Islet precursor cell (in vitro differentiated cells): ENCODE measurements around the gene LRPAP1.
"Not testable (repeated sequence)": the region's sequence is repeated elsewhere in the genome, so short reads cannot be mapped to it uniquely, and the experiment has no call there.

ENCODE experiments used
- DNase-seq: peaks from one replicate; pipeline ENCODE4 v3.0.0-alpha.2; 2018

The LRPAP1 gene

DNA sequence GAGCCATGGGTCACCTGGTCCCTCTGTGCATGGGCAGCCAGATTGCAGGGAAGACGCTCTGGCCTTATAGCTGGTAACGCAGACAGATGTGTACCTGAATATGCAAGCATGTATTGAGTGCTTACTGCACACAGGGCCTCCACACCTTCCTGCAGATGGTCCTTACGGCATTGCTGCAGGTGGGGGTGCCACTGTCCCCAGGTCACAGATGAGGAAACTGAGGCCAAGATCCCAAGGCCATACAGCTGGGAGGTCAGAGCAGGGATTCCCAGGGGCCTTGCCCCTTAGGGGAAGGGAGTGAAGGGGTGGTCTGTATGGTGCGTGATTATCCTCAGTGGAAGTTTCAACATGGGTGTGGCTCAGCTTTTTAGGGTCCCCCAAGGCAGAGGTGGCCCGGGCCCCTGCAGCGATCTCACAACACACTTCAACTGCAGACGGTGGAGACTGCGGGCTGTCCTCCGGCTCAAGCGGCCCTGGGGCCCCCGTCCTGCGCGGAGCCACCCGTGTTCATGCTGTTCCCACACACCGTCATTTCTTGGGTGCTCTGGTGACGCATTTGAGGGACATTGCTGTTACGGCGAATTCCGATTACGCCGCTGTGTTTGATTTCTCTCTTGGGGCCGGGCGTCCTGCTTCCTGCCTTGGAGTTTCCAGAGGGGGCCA is 61.0 kb downstream of the LRPAP1 start:
- no peak for DNase-seq

DNA sequence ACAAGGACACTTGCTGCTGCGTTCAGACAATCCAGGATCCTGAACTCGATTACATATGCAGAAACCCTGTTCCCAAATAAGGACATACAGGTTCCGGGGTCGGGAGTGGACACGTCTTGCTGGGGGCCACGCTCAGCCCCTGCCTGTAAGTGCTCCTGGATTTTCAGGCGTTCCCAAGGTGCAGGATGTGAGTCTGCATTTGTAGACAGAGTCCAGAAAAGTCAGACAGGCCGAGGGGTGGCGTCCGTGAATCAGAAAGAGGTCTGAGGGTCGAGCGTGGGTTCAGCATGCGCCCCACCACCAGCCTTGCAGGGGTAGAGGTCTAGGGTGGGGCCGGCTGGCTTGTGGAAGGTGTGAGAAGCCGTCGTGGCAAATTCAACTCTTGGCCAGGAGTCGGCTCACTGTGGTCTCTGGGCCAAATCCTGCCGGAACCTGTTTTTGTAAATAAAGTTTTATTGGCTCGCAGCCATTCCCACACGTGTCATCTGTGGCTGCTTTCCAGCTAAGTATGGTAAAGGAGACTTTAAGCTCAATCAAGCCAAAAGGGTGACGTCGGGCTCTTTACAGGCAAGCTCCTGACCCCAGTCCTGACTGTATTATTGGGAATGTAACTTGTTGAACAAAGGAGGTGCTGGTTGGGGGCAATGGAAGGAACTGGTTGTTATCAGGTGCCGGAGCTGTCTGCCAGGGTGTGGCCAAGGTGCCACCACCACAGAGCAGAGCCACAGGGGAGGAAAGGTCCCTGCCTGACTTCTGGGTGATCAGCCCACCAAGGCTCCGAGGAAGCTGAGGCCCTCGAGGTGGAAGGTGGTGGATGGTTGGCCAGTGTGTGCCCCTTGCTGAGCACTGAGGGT is 61.8 kb downstream of the LRPAP1 start:
- DNase-seq: no peak

DNA sequence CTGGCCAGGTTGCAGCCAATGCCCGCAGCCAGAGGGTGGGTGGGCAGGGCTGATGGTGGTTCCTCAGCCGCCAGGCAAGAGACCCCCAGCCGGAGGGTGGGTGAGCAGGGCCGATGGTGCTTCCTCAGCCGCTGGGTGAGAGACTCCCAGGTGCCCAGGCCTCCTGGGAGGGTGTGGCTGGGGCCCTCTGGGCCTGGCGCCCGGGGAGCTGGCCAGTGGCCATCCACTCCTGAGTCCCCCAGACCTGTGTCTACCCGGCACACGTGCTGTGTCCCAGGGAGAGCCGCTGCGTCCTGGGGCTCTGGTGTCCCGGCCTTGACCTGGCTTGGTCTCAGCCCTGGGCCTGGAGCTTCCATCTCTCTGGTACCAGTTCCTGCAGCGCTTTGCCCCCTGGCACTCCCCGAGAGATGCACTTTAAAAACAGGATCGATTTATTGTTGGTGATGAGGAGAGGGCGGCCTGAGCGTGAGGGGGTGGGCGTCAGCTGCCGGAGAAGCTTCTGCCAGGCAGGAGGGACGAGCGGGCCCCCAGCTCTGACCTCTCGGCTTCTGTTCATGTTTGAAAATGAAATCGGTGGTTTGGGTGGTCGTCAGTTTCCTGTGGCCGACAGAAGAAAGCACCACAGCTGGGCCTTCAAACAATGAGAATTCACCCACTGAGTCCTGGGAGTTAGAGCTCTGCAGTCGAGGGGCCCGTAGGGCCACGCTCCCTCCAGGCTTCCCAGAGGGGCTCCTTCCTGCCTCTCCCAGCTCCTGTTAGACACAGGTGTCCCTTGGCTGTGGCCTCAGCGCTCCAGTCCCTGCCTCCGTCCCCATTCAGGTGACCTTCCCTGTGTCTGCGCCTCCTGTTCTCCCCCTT is 62.6 kb downstream of the LRPAP1 start:
- DNase-seq: no peak

GRCh38 chr4:3468804-3469203 is 63.4 kb downstream of the LRPAP1 start:
- no peak for DNase-seq

GRCh38 chr4:3468154-3468553 is 64.1 kb downstream of the LRPAP1 start:
- DNase-seq: no peak

- no peak for DNase-seq
These were observed 64.6 kb downstream of the LRPAP1 start for GRCh38 chr4:3467601-3468031.

DNA sequence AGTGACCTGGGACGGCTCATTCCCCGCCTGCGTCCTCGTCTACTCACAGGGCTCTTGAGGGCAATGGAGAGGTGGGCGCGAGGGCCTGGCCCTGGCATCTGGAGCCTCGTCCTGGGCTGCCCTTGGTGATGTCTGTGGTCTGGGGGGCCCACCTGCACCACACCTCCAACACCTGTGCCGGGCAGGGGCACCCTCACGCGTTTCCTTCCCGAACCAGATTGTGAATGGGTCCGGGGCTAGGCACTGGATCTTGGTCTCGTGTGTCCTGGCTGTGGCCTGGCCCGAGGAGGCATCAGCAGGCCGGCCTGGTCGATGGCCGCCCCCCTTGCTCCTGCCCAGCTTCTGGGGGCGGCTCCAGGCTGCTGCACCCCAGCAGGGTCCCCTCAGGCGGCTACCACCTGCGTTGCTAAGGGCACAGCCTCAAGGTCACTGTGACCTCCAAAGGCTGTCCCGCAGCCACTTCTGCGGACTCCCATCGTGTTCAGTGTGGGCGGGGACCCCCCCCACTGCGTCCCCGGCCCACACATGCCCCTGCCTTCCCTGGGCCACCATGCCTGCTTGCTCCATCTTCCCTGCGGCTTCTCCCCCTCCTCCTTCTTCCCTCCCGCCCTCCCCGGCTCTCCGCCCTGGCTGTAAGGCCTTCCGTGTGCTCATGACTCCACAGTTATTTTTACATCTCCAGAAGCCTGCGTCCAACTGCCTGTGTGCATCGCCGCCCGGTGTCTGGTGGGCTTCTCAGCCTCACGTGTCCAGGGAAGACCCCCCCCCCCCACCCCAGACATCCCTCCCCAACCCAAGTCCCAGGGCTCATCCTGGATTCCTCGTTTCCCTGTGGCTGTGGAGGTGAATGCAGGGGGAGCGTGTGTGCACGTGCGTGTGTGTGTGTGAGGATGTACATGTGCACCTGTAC is 65.3 kb downstream of the LRPAP1 start:
- DNase-seq: no peak

GRCh38 chr4:3465698-3466671 is 66.2 kb downstream of the LRPAP1 start:
- DNase-seq: no peak

DNA sequence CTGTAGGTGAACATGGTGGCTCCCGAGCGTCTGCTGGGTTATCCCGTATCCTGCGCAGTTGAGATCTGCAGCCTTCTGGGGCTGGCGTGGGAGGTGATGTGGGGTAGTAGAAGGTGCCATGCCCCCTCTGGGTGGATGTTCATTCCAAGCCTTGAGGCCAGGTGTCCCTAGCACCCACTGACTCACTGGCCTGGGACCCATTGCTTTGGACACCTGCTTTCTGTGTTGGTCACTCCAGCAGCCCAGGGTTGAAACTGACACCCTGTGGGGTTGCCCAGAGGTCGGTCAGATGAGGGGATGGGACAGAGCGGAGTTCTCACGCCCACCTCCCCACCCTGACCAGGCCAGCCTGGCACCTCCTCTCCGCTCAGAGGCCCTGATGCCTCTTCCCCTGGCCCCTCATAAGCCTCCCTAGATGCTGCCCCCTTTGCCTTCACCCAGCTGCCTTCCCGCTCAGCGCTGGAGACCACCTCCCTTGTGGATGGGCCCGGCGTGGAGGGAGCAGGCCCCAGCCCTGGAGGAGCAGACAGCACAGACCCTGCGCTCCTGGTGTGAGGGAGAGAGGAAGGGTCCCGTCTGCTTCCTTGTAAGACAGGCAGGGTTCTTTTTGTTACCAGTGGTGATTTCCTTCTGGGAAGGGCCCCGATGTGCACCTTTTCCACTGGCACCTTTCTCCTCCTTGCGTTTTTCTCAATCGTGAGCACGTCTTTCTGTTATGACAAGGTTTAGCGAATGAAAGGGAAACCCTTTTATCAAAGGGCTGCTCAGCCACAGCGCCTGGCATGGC is 67.1 kb downstream of the LRPAP1 start:
- DNase-seq: no peak

DNA sequence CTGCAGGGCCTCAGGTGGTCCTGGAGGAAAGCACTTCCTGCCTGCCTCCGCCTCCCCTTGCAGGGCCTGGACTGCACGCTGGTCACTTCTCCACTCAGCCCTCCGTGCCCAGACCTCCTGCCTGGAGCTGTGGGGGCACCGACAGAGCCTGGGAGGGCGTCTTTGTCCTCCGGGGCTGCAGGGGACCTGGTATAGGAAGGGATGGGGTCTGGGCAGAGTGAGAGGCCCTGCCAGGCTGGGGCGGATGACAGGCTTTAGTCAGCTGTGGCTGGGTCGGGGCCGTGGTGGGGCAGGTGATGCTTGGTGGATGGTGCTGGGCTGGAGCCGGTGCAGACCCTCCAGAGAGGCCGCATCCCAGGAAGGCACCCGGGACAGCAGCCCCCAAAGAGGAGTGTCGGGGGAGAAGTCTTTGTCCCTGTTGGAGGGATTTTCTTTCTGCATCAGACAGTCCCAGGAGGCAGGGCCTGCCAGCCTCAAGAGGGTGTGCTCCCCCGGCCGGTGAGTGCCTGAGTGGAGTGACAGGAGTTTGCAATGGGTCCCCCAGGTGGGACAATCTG is 67.8 kb downstream of the LRPAP1 start:
- DNase-seq: no peak

DNA sequence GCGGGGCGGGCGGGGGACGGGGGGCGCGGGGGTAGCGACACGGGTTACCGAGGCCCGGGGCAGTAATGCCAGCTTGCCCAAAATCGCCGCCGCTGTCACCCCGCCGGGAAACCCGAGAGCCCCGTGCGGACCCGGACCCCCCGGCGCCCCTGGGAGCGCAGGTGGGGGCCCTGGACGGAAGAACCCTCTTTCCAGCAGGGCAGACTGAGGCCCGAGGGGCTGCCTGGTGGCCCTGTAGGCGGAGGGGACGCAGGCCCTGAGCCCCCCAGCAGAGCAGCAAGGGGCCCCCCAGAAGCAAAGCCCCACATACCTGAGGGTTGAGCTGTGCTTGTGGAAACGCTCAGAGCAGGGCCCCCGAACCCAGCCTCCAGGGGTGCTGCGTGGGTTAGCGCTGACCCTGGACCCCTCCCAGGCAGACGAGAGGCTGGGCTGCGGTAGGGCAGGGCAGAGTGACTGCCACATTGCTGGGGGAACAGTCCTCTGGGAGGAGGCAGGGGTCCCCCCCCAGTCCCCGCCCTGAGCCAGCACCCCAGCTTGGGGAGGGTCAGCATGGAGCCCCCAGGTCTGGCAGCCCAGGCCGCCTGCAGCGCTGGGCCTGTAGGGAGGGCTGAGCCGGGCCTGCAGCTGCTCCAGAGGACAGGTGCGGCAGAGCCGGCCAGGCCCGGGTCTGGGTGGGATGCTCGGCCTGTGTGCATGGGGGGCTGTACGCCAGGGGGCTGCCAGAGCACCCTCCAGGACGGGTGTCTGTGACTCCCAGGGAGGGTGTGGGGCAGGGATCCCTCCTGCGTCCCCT is 68.5 kb downstream of the LRPAP1 start:
- DNase-seq: no peak

DNA sequence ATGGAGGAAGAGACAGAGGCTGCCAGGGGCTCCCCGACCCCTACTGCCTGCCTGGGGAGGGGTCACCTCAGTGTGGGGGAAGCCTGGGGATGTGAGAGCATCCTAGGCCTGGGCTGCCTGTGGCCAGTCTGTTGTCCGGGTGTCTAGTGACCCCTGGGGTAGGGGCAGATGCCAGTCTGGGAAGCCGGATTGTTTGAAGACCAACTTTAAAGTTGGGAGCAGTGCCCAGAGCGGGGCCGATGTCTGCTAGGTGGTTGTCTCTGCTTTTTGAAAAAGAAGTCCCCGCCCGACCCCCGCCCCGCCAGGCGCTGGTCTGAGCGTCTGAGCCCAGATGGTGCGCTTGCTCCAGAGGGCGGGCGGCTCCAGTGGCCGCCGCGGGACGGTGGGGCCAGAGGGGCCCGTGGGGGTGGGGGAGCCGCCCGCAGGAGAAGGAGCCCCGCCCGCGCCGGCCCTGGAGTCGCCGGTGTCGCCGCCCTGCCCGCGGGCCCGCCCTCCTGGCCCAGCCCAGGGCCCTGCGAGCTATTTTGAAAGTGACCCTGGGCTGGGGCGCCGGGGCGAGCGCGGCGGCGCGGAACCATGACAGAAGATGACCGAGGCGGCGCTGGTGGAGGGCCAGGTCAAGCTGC is 69.3 kb downstream of the LRPAP1 start, which contains the start of gene DOK7:
Gene DOK7, plus strand, starts transcription at position 517 of the 626 bp plus-strand sequence. Its CDS starts 70 bp downstream, at position 587.
- DNase-seq: no peak

GRCh38 chr4:3462321-3462789 is 69.9 kb downstream of the LRPAP1 start:
- DNase-seq: no peak

GRCh38 chr4:3461515-3462291 is 70.5 kb downstream of the LRPAP1 start:
- DNase-seq: no peak

DNA sequence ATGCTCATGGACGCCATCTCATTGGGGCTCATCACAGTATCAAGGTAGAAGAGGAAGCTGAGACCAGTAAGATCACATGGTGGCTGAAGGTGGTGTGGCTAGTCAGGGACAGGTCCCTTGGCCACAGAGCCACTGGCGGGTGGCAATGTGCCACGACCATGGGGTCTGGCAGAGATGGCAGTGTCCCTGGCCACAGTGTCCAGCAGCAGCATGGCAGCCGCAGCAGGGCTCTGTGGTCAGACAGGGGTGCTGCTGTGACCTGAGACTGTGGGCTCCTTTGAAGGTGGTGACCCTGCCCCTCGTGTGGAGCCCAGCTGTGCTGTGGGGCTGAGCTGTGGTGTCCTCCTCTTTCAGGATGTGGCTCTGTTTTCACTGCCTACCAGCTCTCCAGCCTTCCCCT is 71.3 kb downstream of the LRPAP1 start:
- DNase-seq: no peak

DNA sequence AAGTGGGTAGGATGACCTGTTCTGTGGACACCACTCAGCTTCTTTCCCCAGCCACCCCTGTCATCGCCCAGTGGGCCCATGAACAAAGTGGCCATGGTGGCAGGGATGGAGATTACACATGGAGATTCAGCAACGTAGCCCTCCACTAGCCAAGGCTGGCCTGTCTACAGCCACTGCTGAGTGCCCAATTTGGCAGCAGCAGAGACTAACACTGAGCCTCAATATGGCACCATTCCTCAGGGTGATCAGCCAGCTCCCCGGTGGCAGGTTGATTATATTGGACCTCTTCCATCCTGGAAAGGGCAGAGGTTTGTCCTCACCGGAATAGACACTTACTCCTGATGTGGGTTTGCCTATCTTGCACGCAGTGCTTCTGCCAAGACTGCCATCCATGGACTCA is 73.1 kb downstream of the LRPAP1 start:
- not testable (repeated sequence) for DNase-seq

GRCh38 chr4:3458371-3458770 is 73.9 kb downstream of the LRPAP1 start:
- DNase-seq: no peak
